ENCODE data around the gene MOK.
A peak's percentile ranks its signal among the peaks of the same experiment; 100 is the strongest.
"Not testable (repeated sequence)": the region's sequence is repeated elsewhere in the genome, so short reads cannot be mapped to it uniquely, and the experiment has no call there.

The MOK gene

DNA sequence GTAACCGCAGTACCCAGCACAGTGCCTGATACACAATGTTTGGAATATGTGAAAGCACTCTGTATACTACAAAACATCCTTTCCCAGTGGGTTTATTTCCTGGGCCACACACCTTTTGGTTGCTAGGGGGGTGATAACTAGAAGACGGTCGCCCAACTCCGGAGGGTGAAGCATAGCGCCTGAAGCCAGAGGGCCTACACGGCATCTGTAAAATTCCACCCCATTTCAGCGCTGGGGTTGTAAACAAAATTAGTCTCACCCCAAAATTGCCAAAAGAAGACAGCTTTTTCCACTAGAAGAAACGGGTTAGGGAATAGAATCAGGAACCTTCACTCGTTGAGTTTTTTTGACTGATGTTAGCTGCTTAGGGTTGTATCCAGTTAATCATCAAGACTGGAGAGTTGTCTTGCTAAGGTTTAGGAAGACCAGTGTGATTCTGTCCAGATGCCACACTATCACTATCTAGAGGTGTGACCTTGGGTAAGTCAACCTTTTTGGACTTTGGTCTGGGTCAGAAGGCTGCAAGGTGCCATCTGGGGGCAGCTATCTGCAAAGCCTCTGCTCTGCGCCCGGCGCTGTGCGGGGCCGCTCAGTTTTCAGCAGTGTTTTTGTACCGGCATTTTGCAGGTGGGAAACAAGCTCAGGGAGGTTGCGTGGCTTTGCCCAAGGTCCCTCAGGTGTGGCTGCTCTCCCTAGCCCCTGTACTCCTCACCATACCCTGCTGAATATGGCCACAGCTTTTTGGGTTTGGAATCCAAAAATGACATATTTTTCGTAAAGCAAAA lies 15.9 kb upstream of the MOK start:
- no peak for DNase-seq

DNA sequence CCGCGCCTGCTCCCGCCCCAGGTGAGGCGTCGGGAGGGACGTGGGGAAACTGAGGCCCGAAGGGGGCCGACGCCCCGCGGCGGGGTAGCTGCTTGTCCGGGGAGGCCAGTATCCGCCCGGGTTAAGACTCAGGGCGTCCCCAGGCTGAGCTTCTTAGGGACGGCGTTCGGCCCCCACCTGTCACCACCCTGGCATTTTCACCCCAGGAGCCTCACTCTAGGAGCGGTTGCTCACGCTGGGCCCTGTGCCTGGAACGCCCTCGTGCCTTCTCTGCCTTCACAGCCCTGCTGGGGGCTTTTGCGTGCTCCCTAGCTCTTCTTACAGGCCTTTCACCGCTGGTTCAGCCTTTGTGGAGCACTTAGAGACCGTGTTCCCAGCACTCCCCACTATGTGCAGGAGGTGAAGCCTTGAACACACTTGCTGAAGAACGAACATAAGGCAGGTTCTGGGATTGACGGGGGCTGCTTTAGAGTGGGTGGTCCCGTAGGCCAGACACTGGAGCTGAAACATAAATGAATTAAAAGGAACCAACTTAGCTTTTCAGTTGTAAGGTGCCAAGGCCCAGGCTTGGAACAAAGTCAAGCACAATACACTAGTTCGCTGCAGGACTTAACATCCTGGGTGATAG lies 15.2 kb upstream of the MOK start:
- peak; percentile 58 to 70 for DNase-seq

DNA sequence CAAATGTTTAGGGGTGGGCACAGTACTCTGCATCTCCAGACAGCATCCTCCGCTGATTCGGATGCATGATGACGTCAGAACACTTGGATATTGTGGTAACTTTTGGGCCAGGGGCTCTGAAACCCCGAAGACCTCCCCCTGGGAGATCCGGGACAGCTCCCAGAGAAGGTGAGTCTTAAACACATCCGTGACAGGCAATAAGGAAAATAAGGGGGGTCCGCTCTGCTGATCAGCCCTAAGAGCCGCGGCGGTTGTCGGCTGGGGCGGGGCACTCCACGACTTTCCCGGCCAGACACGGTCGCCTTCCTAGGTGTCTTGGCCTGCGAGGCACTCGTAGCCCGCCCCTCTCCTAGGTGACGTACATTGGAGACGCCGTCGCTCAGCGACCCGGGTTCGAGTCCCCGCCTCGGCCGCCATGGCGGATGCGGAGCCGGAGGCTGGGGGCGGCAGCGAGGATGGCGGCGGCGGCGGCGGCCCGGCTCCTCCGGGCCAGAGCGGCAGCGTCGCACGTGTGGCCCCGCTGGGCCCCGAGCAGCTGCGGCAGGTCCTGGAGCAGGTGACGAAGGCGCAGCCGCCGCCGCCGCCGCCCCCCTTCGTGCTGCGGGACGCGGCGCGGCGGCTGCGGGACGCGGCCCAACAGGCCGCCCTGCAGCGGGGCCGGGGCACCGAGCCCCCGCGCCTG lies 14.5 kb upstream of the MOK start, which contains the start of gene ZNF839:
ZNF839 (plus strand) TSS at position 396 of the 682 bp plus-strand sequence; CDS start at position 416, 20 bp downstream.
- peak; percentile 97 for DNase-seq

DNA sequence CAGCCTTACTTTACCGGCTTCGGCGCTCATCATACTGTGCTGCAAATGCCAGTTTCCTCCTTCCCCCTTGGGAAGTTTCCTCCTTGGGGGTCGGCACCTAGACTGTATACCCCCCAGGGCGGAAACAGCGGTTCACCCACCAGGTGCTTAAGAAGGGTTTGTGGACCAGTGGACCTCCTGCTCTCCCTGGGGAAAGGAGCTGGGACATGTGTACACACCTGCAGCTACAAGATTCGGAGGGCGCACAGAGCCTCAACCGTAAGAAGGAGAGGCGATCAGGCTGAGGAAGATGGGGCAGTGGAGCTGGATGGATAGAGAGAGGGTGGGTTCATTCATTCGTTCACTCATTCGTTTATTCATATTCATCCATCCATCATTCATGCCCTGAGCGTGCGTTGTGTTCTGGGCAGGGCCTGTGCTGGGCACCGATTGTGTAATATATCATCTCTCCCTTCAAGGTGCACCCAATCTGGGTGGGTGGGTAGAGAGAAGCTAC lies 13.9 kb upstream of the MOK start:
- DNase-seq = no peak

DNA sequence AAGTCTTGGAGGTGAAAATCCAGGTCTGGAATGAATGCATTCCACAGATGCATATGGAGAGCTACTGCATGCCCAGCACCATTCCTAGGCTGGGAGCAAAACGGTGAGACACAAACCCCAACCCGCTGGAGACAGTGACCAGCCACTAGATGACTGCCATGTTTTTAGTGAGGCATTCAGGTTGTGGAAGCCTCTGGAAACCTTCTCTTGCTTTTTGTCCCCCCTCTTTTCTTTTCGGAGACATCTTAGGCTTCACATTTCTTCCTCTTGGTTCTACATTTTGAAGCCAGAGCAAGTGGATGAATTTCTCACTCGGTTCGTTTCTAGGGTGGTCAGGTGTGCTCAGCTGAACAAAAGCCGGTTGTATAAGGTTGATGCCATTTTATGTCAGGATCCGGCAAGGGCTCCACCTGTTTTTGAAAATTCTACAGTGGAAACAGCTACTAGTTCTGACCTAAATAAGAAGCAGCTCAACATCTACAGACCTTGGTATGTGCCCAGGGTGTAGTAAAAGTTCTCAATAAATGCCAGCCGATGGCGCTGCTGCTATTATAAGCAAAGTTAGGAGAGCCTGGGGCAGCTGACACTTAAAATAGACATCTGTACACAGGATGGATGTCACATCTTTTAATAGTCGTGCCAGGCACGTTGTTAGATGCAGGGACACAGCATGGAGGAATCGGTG lies 12.7 kb upstream of the MOK start:
- DNase-seq = peak; percentile 45 to 53

DNA sequence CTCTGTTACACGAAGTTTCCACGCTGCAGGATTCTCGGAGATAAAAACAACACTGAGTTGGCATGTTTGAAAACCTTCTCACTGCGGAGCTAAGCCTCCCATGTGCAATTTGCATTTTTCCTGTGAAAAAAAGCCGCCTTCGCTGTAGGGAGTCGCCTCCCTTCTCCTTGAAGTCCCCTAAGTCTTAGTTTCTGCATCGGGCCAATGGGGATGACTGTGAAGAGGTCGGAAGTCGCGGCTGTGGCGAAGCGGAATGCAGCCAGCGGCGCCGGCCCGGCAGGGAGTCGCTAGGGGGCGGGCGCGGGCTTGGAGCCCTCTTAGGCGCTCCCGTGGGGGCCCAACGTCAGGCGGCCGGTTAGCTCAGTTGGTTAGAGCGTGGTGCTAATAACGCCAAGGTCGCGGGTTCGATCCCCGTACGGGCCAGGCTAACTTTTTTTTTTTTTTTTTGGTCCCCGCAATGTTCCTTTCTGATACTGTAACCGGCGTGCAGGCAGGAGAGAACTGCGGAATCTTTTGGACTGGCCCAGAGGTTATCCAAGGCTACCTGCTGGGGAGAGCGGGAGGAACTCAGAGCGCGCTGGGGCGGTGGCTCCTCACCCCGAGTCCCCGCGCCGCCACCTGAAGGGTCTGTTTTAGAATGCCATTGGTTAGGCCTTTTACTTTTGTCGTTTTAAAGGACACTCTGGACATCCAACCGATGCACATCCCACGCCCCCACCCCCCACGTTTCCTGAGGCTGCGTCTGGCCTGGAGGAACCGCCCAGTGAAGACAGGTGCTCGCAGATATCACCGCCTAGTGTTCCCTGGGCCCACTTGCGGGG lies 12.0 kb upstream of the MOK start:
- peak; percentile 97 to 99 for DNase-seq

DNA sequence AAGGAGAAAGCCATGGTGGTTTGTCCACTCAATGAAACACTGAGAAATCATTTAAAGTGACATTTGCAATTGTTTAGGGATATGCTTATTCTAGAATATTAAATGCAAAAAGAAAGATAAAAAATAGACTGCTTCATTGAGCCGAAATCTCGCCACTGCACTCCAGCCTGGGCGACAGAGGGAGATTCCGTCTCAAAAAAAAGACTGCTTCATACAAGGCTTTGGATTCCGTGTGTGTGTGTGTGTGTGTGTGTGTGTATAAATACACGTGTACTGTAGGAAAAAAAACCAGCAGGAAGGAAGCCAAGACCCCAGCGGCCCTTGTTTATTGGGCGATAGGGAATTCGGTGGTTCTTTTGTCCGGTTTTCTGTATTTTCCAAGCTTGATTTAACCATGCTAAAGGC lies 11.4 kb upstream of the MOK start:
- no peak for DNase-seq

DNA sequence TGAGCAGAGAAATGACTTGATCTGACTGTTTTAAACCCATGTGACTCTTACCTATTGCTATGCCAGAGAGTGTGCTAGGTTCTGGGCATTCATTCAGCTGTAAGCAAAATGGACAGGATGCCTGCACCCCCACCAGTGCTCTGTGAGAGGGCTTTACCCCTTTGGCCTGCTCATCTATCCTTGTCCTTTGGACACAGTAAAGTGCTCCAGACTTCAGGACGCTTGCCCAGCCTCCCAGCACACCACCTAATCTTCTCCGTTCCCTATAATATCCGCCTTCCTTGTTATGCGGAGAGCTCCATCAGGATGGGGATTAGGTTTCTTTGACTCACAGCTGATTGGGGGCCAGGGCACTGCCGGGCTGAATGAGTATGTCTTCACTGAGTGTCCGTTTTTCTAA lies 10.2 kb upstream of the MOK start:
- no peak for DNase-seq

DNA sequence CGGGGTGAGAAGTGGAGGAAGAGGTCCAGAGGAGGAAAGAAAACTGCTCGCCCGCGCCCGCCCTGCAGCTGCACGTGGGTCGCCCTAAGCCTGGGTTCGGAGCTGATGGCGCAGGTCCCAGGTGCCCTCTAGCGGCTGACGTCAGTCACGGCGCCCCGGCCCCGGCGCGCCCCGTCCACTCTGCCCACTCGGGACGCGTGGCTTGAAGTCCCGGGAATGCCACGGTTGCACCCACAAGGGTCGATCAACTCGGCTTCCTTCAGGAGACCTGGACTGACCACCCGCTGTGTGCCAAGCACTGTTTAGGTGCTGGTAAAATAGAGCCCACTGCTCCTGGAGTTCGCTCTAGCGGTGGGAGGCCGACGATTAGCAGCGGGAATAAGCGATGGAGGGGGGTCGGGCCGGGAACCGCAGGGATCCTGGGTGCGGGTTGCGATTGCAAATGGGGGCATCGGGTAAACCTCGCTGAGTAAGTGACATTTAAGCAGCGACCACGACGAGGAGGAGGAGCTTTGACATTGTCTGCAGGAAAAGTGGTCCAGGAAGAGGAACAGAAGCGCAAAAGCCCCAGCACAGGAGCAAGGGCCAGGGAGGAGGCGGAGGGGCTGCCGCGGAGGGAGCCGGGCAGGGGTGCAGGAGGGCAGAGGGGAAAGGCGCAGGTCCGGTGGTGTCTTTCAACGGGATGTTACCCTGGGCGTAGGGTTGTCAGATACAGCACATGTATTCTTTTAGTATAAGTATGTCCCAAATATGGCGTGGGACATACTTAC lies 9.5 kb upstream of the MOK start:
- peak; percentile 86 to 88 for DNase-seq

DNA sequence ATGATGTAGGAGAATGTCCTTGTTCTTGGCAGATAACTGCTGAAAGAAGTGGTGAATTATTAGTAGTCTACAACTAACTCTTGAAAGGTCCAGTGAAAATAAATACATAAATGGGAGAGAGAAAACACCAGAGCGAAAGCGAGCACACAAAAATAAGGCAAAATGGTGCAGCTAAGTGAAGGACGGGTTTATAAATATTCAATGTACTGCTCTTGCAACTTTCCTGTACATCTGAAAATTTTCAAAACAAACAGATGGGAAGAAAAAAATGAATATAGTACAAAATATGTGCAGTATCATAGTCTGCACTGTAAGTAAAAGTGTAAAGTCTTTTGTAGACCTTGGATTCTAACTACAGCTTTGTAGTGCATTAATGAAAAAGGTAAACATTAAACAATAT lies 1.3 kb downstream of the MOK start:
- no peak for DNase-seq

DNA sequence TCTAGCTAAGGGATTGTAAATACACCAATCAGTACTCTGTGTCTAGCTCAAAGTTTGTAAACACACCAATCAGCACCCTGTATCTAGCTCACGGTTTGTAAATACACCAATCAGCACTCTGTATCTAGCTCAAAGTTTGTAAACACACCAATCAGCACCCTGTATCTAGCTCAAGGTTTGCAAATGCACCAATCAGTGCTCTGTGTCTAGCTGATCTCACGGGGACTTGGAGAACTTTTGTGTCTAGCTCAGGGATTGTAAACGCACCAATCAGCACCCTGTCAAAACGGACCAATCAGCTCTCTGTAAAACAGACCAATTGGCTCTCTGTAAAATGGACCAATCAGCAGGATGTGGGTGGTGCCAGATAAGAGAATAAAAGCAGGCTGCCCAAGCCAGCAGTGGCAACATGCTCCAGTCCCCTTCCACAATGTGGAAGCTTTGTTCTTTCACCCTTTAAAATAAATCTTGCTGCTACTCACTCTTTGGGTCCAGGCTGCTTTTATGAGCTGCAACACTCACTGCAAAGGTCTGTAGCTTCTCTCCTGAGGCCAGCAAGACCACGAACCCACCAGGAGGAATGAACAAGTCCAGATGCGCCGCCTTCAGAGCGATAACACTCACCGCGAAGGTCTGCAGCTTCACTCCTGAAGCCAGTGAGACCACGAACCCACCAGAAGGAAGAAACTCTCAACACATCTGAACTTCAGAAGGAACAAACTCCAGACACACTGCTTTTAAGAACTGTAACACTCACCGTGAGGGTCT lies 6.5 kb downstream of the MOK start:
- not testable (repeated sequence) for DNase-seq

DNA sequence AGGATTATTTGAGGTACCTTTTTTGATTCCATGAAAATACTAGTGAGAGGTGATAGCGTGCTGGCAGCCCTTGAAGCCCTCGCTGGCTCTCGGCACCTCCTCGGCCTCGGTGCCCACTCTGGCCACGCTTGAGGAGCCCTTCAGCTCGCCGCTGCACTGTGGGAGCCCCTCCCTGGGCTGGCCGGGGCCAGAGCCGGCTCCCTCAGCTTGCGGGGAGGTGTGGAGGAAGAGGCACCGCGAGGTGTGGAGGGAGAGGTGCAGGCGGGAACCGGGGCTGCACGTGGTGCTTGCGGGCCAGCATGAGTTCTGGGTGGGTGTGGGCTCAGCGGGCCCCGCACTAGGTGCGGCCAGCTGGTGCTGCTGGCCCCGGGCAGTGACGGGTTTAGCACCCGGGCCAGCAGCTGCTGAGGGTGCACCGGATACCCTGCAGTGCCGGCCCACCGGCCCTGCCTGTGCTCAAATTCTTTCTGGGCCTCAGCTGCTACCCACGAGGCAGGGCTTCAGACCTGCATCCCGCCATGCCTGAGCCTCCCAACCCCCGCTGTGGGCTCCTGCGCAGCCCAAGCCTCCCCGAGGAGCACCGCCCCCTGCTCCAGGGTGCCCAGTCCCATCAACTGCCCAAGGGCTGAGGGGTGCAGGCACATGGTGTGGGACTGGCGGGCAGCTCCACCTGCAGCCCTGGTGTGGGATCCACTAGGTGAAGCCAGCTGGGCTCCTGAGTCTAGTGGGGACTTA lies 7.4 kb downstream of the MOK start:
- no peak for DNase-seq

DNA sequence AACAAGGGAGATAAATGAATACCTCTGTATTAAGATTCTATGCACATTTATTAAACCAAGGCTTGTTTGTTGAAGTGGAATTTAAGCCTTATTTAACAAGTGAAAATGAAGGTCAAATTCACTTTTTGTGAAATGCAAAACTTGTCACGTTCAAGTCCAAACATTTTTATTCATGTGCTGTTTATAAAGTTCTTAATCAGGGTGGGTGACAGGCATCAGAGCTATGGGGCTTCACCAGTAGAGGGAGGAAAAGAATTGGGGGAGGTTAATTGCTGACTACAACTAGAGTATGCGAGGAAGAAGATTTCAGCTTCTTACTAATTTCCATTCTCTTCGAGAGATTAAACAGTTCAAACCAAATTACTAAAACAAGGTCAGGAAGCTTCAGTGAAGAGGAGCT lies 9.7 kb downstream of the MOK start:
- DNase-seq = no peak

DNA sequence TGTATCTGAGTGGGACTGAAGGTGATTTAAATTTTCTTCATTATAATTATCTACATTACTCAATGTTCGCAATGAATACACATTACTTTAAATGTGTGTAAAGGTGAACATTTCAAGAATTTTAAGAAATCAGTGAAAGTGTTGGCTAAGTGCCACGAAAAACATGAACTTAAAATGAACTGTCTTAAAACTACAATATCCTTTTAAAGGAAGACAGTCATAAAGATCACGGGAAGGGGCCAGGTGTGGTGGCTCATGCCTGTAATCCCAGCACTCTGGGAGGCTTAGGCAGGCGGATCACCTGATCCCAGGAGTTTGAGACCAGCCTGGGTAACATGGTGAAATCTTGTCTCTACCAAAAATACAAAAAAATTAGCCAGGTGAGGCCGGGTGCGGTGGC lies 11.2 kb downstream of the MOK start:
- no peak for DNase-seq

DNA sequence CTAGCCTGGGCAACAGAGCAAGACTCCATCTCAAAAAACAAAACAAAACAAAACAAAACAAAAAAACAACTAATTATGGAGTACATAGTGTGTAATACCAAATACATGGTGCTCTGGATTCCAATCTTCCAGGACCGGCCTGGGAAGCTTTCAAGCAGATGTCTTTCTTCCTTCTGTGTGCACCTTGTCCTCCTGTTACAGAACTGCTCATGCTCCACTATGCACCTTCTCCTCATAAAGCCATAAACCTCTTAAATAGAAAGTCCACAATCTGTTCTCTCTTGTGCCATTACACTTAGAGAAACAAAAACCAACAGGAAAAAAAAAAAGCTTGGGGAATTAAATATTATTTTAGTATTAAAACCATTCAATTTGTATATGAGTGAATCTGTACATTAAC lies 12.5 kb downstream of the MOK start:
- no peak for DNase-seq

DNA sequence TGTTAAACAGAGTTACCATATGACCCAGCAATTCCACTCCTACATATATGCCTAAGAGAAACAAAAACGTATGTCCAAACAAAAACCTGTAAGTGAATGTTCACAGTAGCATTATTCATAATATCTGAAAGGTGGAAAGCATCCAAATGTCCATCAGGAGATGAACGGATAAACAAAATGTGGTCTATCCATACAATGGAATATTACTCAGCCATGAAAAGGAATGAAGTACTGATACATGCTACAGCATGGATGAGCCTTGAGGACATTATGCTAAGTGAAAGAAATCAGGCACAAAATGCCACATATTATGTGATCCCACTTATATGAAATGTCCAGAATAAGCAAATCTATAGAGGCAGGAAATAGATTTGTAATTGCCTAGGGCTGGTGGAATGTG lies 16.8 kb downstream of the MOK start:
- no peak for DNase-seq

DNA sequence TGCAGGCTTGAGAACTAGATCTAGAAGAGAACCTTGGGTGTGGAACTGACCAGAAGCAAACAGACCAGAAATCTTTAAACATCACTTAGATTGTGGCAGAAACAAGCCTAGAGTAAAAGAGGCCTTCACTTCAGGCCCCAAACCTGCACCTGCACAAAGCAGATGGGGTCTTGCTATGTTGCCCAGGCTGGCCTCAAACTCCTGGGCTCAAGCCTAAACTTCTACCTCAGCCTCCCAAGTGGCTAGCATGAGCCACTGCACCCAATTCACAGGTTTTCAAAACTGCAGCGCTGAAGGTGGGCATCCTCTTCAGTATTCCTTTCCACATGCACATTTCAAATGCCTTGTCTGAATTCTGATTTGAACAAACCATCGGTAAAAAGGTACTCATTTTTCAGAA lies 19.9 kb downstream of the MOK start:
- DNase-seq = no peak

DNA sequence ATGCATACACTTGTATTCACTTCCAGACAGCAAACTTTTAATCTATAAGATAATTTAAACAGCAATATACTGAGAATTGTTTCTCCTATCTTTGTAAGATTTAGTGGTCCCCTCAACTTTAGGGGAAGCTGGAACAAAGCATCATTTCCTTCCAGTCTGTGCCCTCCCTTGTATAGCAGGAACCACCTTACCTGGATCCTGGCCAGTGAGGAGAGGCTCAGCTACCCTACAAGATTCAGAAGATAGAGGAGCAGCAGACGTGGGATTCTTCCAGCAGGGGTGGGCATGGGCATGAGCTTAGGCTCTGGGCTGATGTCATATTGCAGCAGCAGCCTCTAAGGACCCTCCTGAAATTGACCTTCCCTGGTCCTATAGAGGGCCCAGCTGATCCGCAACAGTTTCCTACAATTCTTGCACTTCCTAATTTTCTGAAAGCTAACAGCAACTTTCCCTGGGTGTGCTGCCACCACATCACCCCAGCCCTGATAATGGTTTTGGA lies 21.3 kb downstream of the MOK start:
- DNase-seq = no peak

DNA sequence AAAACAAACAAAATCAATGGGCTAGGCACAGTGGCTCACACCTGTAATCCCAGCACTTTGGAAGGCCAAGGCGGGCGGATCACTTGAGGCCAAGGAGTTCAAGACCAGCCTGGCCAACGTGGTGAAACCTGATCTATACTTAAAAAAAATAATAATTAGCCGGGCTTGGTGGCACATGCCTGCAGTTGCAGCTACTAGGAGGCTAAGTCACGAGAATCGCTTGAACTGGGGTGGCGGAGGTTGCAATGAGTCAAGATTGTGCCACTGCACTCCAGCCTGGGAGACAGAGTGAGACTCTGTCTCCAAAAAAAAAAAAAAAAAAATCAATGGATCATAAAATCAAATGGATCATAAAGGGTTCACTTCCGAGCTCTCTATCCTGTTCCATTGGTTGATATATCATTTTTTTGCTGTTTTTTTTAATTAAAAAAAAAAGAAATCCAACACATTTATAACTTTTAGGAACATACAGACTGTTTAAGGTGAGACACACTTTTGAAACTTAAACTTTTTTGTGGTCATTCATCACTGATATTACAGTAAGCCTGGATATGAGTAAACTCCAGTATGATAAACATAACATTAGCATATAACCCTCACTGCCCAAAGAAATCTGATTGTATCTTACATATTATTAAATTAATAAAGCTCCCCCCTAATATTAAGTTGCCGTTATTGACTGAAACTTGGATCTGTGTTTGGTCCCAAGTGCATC lies 22.1 kb downstream of the MOK start:
- no peak for DNase-seq

Measured in activated T-cell treated with anti-CD3 and anti-CD28 coated beads, Interleukin-2, amount 50 U/mL, for 48 hours (primary cell).